IMR-90 (cell line): ENCODE data around the gene ZMIZ1. TPM values are rescaled to one million over a fixed set of nuclear protein-coding genes. Genes with fewer than 3 reads are reported as not detected.

Source experiments
- ATAC-seq: fragments of 200-7000 bp; cut with Tn5 transposase; 2 replicates; pipeline ENCODE4 v1.9.1; 2020; ENCODE audit warnings: low read depth, mild to moderate bottlenecking, moderate library complexity
- BruUV-seq: library from RNA; stranded (reverse); fragments of 400-500 nt; replicated peaks from 2 replicates; lab custom pipeline; 2021; lab: Mats Ljungman, UMichigan
- CTCF ChIA-PET: fragments of 300-600 bp; formaldehyde crosslinking; extraction: SDS; loops from one replicate; lab custom pipeline; 2021; ENCODE audit warnings: antibody characterized with exemption; lab: Yijun Ruan, JAX
- POLR2A ChIA-PET: fragments of 300-600 bp; sonication (Branson Sonifier 250); formaldehyde crosslinking; loops from one replicate; lab custom pipeline; 2022; ENCODE audit warnings: antibody characterized with exemption; ENCODE audit not compliant: unreplicated experiment; lab: Charles Lee
- DNase-seq: peaks from one replicate; pipeline ENCODE4 v3.0.0; 2013
- H2AFZ ChIP-seq: replicated peaks from 2 replicates; pipeline ENCODE3; 2013; ENCODE audit warnings: low read length, mild to moderate bottlenecking; ENCODE audit not compliant: poor library complexity
- H2AK5ac ChIP-seq: 2 replicates; pipeline ENCODE4 v1.6.1; 2013; ENCODE audit warnings: low read depth, low read length, inconsistent platforms
- H2AK9ac ChIP-seq: replicated peaks from 2 replicates; pipeline ENCODE3; 2013; ENCODE audit warnings: mild to moderate bottlenecking, low read depth, low read length, moderate library complexity; ENCODE audit not compliant: poor library complexity
- H2BK120ac ChIP-seq: 2 replicates; pipeline ENCODE4 v1.6.1; 2013; ENCODE audit warnings: low read depth, low read length, inconsistent platforms
- H2BK15ac ChIP-seq: 3 replicates; pipeline ENCODE4 v1.6.1; 2013; ENCODE audit warnings: low read depth, low read length, inconsistent platforms
- H2BK20ac ChIP-seq: 2 replicates; pipeline ENCODE4 v1.6.1; 2013; ENCODE audit warnings: low read depth, mild to moderate bottlenecking, inconsistent platforms, low read length, moderate library complexity
- H2BK5ac ChIP-seq: 2 replicates; pipeline ENCODE4 v1.6.1; 2013; ENCODE audit warnings: mild to moderate bottlenecking, low read depth, low read length, inconsistent platforms; ENCODE audit not compliant: poor library complexity, severe bottlenecking
- H3K14ac ChIP-seq: replicated peaks from 2 replicates; pipeline ENCODE4 v1.6.1; 2013; ENCODE audit warnings: low read depth, low read length, inconsistent platforms
- H3K18ac ChIP-seq: 2 replicates; pipeline ENCODE4 v1.6.1; 2013; ENCODE audit warnings: low read depth, low read length, control low read depth
- H3K23ac ChIP-seq: 2 replicates; pipeline ENCODE4 v1.6.1; 2013; ENCODE audit warnings: low read depth, low read length, inconsistent platforms
- H3K27ac ChIP-seq: 2 replicates; pipeline ENCODE4 v1.5.1; 2013; ENCODE audit warnings: mild to moderate bottlenecking, control low read depth, low read length; ENCODE audit not compliant: insufficient read depth
- H3K27me3 ChIP-seq: 2 replicates; pipeline ENCODE4 v1.6.1; 2013; ENCODE audit warnings: low read length; ENCODE audit not compliant: control insufficient read depth, insufficient read depth
- H3K36me3 ChIP-seq: 2 replicates; pipeline ENCODE4 v1.6.1; 2013; ENCODE audit warnings: low read length, mixed read lengths; ENCODE audit not compliant: control insufficient read depth, insufficient read depth
- H3K4ac ChIP-seq: 2 replicates; pipeline ENCODE4 v1.6.1; 2013; ENCODE audit warnings: low read depth, low read length, inconsistent platforms
- H3K4me1 ChIP-seq: 2 replicates; pipeline ENCODE4 v1.6.1; 2013; ENCODE audit warnings: low read length, mixed read lengths; ENCODE audit not compliant: control insufficient read depth, insufficient read depth
- H3K4me2 ChIP-seq: 2 replicates; pipeline ENCODE4 v1.6.1; 2013; ENCODE audit warnings: low read depth, mild to moderate bottlenecking, control low read depth, low read length, moderate library complexity
- H3K4me3 ChIP-seq: 2 replicates; pipeline ENCODE4 v1.5.1; 2013; ENCODE audit warnings: low read depth, mild to moderate bottlenecking, control low read depth, low read length, moderate library complexity; ENCODE audit not compliant: insufficient read depth
- H3K56ac ChIP-seq: 2 replicates; pipeline ENCODE4 v1.6.1; 2013; ENCODE audit warnings: low read length, inconsistent platforms; ENCODE audit not compliant: insufficient read depth; ENCODE audit errors: extremely low read depth
- H3K79me1 ChIP-seq, 2 experiments: 2 replicates each; pipeline ENCODE4 v1.6.1; 2013; ENCODE audit warnings: low read length in 2 of 2, inconsistent platforms in 1 of 2, low read depth in 1 of 2
- H3K9ac ChIP-seq: 2 replicates; pipeline ENCODE4 v1.6.1; 2013; ENCODE audit warnings: low read depth, low read length, control low read depth
- H3K9me1 ChIP-seq: 2 replicates; pipeline ENCODE4 v1.6.1; 2013; ENCODE audit warnings: low read length, inconsistent platforms; ENCODE audit not compliant: insufficient read depth
- H3K9me3 ChIP-seq: 2 replicates; pipeline ENCODE4 v1.6.1; 2013; ENCODE audit warnings: low read length; ENCODE audit not compliant: control insufficient read depth, insufficient read depth
- H4K20me1 ChIP-seq: 2 replicates; pipeline ENCODE4 v1.6.1; 2013; ENCODE audit warnings: low read length, inconsistent platforms; ENCODE audit not compliant: insufficient read depth
- H4K5ac ChIP-seq: 2 replicates; pipeline ENCODE4 v1.6.1; 2013; ENCODE audit warnings: mild to moderate bottlenecking, low read depth, low read length, control low read depth
- H4K8ac ChIP-seq, 2 experiments: 2 replicates each; pipeline ENCODE4 v1.6.1; 2013; ENCODE audit warnings: low read depth in 2 of 2, low read length in 2 of 2, control low read depth in 1 of 2, inconsistent platforms in 1 of 2
- H4K91ac ChIP-seq: 2 replicates; pipeline ENCODE4 v1.6.1; 2013; ENCODE audit warnings: low read depth, low read length, inconsistent platforms; ENCODE audit not compliant: insufficient read depth
- CHD1 ChIP-seq: IDR thresholded peaks from 2 replicates; pipeline ENCODE4 v1.6.1; 2012; ENCODE audit warnings: low read depth, low read length, improper control_type of control experiment
- ELK1 ChIP-seq: fragments of 150-350 bp; IDR thresholded peaks from 2 replicates; pipeline ENCODE4 v1.6.1; 2016; ENCODE audit warnings: low read depth, mild to moderate bottlenecking, low read length, moderate library complexity, borderline replicate concordance
- FOS ChIP-seq: fragments of 150-350 bp; IDR thresholded peaks from 2 replicates; pipeline ENCODE4 v1.6.1; 2016; ENCODE audit warnings: low read depth, low read length
- MAZ ChIP-seq: IDR thresholded peaks from 2 replicates; pipeline ENCODE4 v1.6.1; 2012; ENCODE audit warnings: low read depth, mild to moderate bottlenecking, low read length, improper control_type of control experiment, moderate library complexity, borderline replicate concordance
- MXI1 ChIP-seq: IDR thresholded peaks from 2 replicates; pipeline ENCODE4 v1.6.1; 2012; ENCODE audit warnings: low read depth, mild to moderate bottlenecking, low read length, moderate library complexity, borderline replicate concordance
- POLR2A ChIP-seq: IDR thresholded peaks from 2 replicates; pipeline ENCODE4 v1.6.1; 2012; ENCODE audit warnings: mild to moderate bottlenecking, low read depth, low read length
- WGBS, 2 experiments: methylation state at CpG; one replicate each; pipeline versions ENCODE4 v1.1.5 to v1.1.7; 2013; ENCODE audit warnings: missing lambda C conversion rate in 2 of 2; ENCODE audit not compliant: insufficient read length in 1 of 2; ENCODE audit errors: extremely low coverage in 2 of 2; 5-methylcytosine and 5-hydroxymethylcytosine counted together
- dilution Hi-C: fragments of 300-500 bp; cut with HindIII; formaldehyde crosslinking; loops from one replicate; pipeline ENCODE4 v1.14.3; 2018; ENCODE audit warnings: low sequenced_read_pairs; ENCODE audit not compliant: unreplicated experiment
- in situ Hi-C: fragments of 300-500 bp; cut with MboI; formaldehyde crosslinking; loops from 3 replicates; pipeline ENCODE4 v1.14.3; 2019; ENCODE audit warnings: low sequenced_read_pairs, inconsistent platforms, mixed read lengths
- intact Hi-C: fragments of 100-400 bp; cut with micrococcal nuclease; formaldehyde crosslinking; loops from 2 replicates; pipeline ENCODE4 v1.10.0; 2022
- polyA plus RNA-seq, 3 experiments: library from polyadenylated mRNA; depleted of rRNA; stranded (reverse); fragments of >200 nt; gene quantifications; 2 replicates each; pipeline ENCODE4 v1.2.3, GENCODE V29; 2012; ENCODE audit warnings: low replicate concordance in 1 of 3
- total RNA-seq: library from RNA; depleted of rRNA; stranded (reverse); fragments of >200 nt; gene quantifications from 2 replicates; pipeline ENCODE4 v1.2.3, GENCODE V29; 2012

Gene ZMIZ1
- total and polyA plus RNA-seq, 2 of the 4 experiments (the other 2 are of a cell fraction) = 6.6 to 48.7 TPM

GRCh38 chr10:79149345-79149661 is 80.5 kb downstream of the ZMIZ1 start:
- TF ChIP-seq ELK1 (no peak), POLR2A (no peak), MXI1 (no peak), FOS (no peak), MAZ (no peak), CHD1 (no peak)
- peak overlapping the region; percentile 97 for H2AK5ac ChIP-seq
- in situ Hi-C loops = no loop called here
- H4K20me1 ChIP-seq = no peaks in the 10 kb centered on the region
- no peak overlapping the region for H3K4me3 ChIP-seq
- CTCF ChIA-PET = interaction anchor here (1.2 kb wide), 1 partner anchor 11 kb away, joined by 5 read pairs; no protein-coding TSS in a partner anchor
- peak overlapping the region; percentile 93 for H2BK120ac ChIP-seq
- peaks cover 42% of the 10 kb centered on the region for H3K36me3 ChIP-seq
- peak overlapping the region; percentile 92 for H3K14ac ChIP-seq
- peak overlapping the region; percentile 93 for H4K91ac ChIP-seq
- no peak for ATAC-seq
- peak overlapping the region; percentile 99 for H2BK5ac ChIP-seq
- peak overlapping the region; percentile 65 for H4K5ac ChIP-seq
- no peak overlapping the region for H3K4me2 ChIP-seq
- no peak for DNase-seq
- H3K4me1 ChIP-seq = peaks cover 63% of the 10 kb centered on the region
- H2AK9ac ChIP-seq = peak overlapping the region; percentile 98
- H3K23ac ChIP-seq = peak overlapping the region; percentile 96
- POLR2A ChIA-PET = interaction anchor here (0.9 kb wide), 1 partner anchor 10 kb away, joined by 3 read pairs; no protein-coding TSS in a partner anchor
- WGBS, 2 experiments = 92% methylated on average over 2 of the region's 3 CpGs; no CpG with 5 or more reads in 1 of the 2 experiments
- peaks cover 31 to 97% of the 10 kb centered on the region in 2 experiments for H3K79me1 ChIP-seq
- H3K4ac ChIP-seq = peak overlapping the region; percentile 91
- H3K18ac ChIP-seq = peak overlapping the region; percentile 63
- peak overlapping the region; percentile 7 for H2AFZ ChIP-seq
- intact Hi-C loops = no loop called here
- H3K27ac ChIP-seq = peak overlapping the region; percentile 96
- peak overlapping the region; percentile 46; the same call in 2 of the 3 replicates for H2BK15ac ChIP-seq
- peaks cover 51% of the 10 kb centered on the region for H3K9me1 ChIP-seq
- peak overlapping the region; percentile 71 for H3K9ac ChIP-seq
- H3K27me3 ChIP-seq = no peaks in the 10 kb centered on the region
- peak overlapping the region; percentile 58 to 82 for H4K8ac ChIP-seq
- no TSS peak for BruUV-seq
- dilution Hi-C loops = no loop called here
- peak overlapping the region; percentile 73 for H2BK20ac ChIP-seq
- H3K56ac ChIP-seq = peak overlapping the region; percentile 82
- H3K9me3 ChIP-seq = no peaks in the 10 kb centered on the region
